Fibroblast of mammary gland (primary cell): ENCODE results near the gene FURIN.
A peak's percentile ranks its signal among the peaks of the same experiment; 100 is the strongest.

Source experiments
- DNase-seq: peaks from one replicate; pipeline ENCODE4 v3.0.0-alpha.2; 2010; ENCODE audit warnings: low read depth
- H3K4me3 ChIP-seq: 2 replicates; pipeline ENCODE4 v1.5.1; 2011; ENCODE audit warnings: low read depth, mild to moderate bottlenecking, low read length, moderate library complexity; ENCODE audit not compliant: control insufficient read depth
- TF ChIP-seq, protein P1 (sequence below): conservative IDR thresholded peaks from 2 replicates; pipeline ENCODE4 v1.5.1; 2011; ENCODE audit warnings: low read depth, low read length, inconsistent platforms; ENCODE audit not compliant: control insufficient read depth, insufficient read depth

The FURIN gene

GRCh38 chr15:90882781-90883525, 14.6 kb downstream of the FURIN start:
- H3K4me3 ChIP-seq = no peak overlapping the region
- TF ChIP-seq, protein P1, sequence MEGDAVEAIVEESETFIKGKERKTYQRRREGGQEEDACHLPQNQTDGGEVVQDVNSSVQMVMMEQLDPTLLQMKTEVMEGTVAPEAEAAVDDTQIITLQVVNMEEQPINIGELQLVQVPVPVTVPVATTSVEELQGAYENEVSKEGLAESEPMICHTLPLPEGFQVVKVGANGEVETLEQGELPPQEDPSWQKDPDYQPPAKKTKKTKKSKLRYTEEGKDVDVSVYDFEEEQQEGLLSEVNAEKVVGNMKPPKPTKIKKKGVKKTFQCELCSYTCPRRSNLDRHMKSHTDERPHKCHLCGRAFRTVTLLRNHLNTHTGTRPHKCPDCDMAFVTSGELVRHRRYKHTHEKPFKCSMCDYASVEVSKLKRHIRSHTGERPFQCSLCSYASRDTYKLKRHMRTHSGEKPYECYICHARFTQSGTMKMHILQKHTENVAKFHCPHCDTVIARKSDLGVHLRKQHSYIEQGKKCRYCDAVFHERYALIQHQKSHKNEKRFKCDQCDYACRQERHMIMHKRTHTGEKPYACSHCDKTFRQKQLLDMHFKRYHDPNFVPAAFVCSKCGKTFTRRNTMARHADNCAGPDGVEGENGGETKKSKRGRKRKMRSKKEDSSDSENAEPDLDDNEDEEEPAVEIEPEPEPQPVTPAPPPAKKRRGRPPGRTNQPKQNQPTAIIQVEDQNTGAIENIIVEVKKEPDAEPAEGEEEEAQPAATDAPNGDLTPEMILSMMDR = no peak
- no peak for DNase-seq

GRCh38 chr15:90883526-90883975, 15.2 kb downstream of the FURIN start:
- H3K4me3 ChIP-seq = peak overlapping the region; percentile 19
- TF ChIP-seq, protein P1 = no peak
- no peak for DNase-seq

- TF ChIP-seq, protein P1 = no peak
- DNase-seq = no peak
- H3K4me3 ChIP-seq = peak within 1 kb of the TSS; percentile 36
Observed at GRCh38 chr15:90883976-90884718, 15.8 kb downstream of the FURIN start, which contains the start of gene FES. Gene FES, plus strand, starts transcription at chr15:90884504. Its CDS starts 542 bp downstream, at chr15:90885046.

GRCh38 chr15:90884719-90885431, 16.5 kb downstream of the FURIN start:
- no peak for DNase-seq
- peak overlapping the region; percentile 36 for H3K4me3 ChIP-seq
- TF ChIP-seq, protein P1 = no peak

GRCh38 chr15:90885432-90886290, 17.3 kb downstream of the FURIN start:
- DNase-seq = peak; percentile 70
- H3K4me3 ChIP-seq = no peak overlapping the region
- TF ChIP-seq, protein P1 = peak; percentile 98

- DNase-seq = no peak
- H3K4me3 ChIP-seq = no peak overlapping the region
- TF ChIP-seq, protein P1 = no peak
Observed at GRCh38 chr15:90886291-90886614, 17.9 kb downstream of the FURIN start.
